ENCODE data around the gene HEMGN.

GRCh38 chr9:97905228-97905627 lies 32.7 kb downstream of the HEMGN start:
- TF ChIP-seq, protein P1, sequence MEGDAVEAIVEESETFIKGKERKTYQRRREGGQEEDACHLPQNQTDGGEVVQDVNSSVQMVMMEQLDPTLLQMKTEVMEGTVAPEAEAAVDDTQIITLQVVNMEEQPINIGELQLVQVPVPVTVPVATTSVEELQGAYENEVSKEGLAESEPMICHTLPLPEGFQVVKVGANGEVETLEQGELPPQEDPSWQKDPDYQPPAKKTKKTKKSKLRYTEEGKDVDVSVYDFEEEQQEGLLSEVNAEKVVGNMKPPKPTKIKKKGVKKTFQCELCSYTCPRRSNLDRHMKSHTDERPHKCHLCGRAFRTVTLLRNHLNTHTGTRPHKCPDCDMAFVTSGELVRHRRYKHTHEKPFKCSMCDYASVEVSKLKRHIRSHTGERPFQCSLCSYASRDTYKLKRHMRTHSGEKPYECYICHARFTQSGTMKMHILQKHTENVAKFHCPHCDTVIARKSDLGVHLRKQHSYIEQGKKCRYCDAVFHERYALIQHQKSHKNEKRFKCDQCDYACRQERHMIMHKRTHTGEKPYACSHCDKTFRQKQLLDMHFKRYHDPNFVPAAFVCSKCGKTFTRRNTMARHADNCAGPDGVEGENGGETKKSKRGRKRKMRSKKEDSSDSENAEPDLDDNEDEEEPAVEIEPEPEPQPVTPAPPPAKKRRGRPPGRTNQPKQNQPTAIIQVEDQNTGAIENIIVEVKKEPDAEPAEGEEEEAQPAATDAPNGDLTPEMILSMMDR (IDR thresholded peaks at IDR 0.05) = no peak
- no peak for TF ChIP-seq POLR2A (IDR thresholded peaks at IDR 0.05)
- TF ChIP-seq POLR2AphosphoS5 (IDR thresholded peaks at IDR 0.05) = no peak

All from breast epithelium (tissue), 3 donors.